Motor neuron (in vitro differentiated cells): ENCODE data around the gene ZNF587. TPM values are rescaled to one million over a fixed set of nuclear protein-coding genes. Genes with fewer than 3 reads are reported as not detected.
"Not testable (repeated sequence)": the region's sequence is repeated elsewhere in the genome, so short reads cannot be mapped to it uniquely, and the experiment has no call there.

ENCODE experiments used
- ATAC-seq, 8 experiments: fragments of 200-7000 bp; cut with Tn5 transposase; replicated peaks in 6 of 8; 2 replicates each; pipeline ENCODE4 v1.8.0; 2021; ENCODE audit warnings: mild to moderate bottlenecking in 8 of 8, moderate library complexity in 8 of 8
- H3K27ac ChIP-seq, 2 donors: fragments of 250-450 bp; sonication (Bioruptor Pico); 2 replicates each; pipeline ENCODE4 v1.9.0; 2021; ENCODE audit warnings: antibody characterized with exemption in 2 of 2, mild to moderate bottlenecking in 2 of 2, moderate library complexity in 1 of 2
- H3K4me1 ChIP-seq, 2 donors: fragments of 250-450 bp; sonication (Bioruptor Pico); replicated peaks in 1 of 2; 2 replicates each; pipeline ENCODE4 v1.6.1; 2021; ENCODE audit warnings: antibody characterized with exemption in 2 of 2, mild to moderate bottlenecking in 2 of 2, moderate library complexity in 1 of 2
- H3K4me3 ChIP-seq, 5 donors: fragments of 250-450 bp; sonication (Bioruptor Pico); 2 replicates each; pipeline ENCODE4 v1.9.0; 2021; ENCODE audit warnings: antibody characterized with exemption in 5 of 5, mild to moderate bottlenecking in 5 of 5, moderate library complexity in 4 of 5
- WGBS, 10 experiments: fragments of 450-650 bp; shearing (Covaris generic); methylation state at CpG; one replicate each; pipeline ENCODE4 v1.0.0; 2022; 5-methylcytosine and 5-hydroxymethylcytosine counted together
- in situ Hi-C, 9 experiments: fragments of 400-800 bp; cut with MboI; loops; one replicate each; pipeline ENCODE4 v1.15.0; 2021; ENCODE audit warnings: low sequenced_read_pairs in 9 of 9, low pct_unique_long_range_greater_than_20kb in 2 of 9; ENCODE audit not compliant: unreplicated experiment in 9 of 9
- total RNA-seq, 8 experiments: library from RNA; unstranded; fragments of 300-600 nt; gene quantifications; 2 replicates each; pipeline versions ENCODE4 v1.2.3 to v1.2.4, GENCODE V29; 2022

The ZNF587 gene
- total RNA-seq, 8 experiments from 2014 or later, result 11.2 to 44.9 (median 25.4) TPM

DNA sequence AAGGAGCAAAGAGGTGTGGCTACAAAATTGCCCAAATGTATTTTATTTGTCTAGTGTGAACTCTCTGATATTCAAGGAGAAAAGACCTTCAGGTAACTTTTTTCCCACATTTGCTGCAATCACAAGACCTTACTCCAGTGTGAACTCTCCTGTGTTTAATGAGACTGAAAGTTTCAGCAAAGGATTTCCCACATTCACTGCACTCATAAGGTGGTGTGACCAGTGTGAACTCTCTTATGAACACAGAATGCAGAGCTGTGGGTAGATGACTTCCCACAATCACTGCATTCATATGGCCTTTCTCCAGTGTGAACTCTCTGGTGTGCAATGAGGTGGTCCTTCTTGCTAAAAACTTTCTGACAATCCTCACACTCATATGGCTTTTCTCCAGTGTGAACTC, 22.8 kb downstream of the ZNF587 start:
- in situ Hi-C loops, result no loop called here
- Histone ChIP-seq H3K4me1 (no peaks in the 10 kb centered on the region), H3K4me3 (no peak overlapping the region), H3K27ac (no peak overlapping the region)
- ATAC-seq, result no peak

DNA sequence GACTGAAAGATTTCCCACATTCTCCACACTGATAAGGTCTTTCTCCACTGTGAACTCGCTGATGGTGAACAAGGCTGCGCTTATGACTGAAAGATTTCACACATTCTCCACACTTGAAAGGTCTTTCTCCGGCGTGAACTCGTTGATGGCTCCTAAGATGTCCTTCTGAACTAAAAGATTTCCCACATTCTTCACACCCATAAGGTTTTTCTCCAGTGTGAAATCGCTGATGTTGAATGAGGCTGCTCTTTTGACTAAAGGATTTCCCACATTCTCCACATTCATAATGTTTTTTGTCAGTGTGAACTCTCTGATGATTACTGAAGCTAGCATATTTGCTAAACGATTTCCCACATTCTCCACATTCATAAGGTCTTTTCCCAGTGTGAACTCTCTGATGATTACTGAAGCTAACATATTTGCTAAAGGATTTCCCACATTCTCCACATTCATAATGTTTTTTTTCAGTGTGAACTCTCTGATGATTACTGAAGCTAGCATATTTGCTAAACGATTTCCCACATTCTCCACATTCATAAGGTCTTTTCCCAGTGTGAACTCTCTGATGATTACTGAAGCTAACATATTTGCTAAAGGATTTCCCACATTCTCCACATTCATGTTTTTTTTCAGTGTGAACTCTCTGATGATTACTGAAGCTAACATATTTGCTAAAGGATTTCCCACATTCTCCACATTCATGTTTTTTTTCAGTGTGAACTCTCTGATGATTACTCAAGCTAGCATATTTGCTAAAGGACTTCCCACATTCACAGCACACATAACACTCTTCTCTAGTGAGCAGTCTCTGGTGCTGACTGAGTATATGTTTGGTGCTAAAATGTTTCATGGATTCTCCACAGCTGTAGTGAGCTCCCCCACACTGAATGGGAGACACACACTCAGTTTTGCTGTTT, 24.5 kb downstream of the ZNF587 start:
- WGBS, 10 experiments, result 70 to 100% (median 97%) methylated on average over 4 to 7 of the region's 8 CpGs; no CpG with 5 or more reads in 1 of the 10 experiments
- H3K27ac ChIP-seq, H3K4me1 ChIP-seq, H3K4me3 ChIP-seq, in situ Hi-C loops, ATAC-seq: not testable (repeated sequence)

DNA sequence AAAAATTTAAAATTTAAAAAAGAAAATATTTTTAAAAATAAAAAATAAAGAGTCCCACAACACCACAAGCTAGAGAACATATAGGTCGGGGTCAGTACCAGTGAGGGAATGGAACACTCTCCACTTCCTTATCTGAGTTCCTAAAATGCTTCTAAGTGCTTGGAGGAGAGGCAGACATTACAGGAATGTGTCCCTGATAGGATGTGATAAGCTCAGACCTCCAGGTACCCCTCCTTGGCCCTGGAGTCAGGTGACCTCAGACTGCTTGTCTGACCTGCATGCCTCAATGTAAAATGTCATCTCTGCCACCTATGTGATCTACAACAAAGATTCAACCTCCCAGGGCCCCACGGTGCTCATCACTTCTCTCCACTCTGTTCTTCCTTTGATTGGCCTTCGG, 36.4 kb downstream of the ZNF587 start:
- Histone ChIP-seq H3K4me3 (no peak overlapping the region), H3K27ac (no peak overlapping the region), H3K4me1 (peaks cover 7 to 11% of the 10 kb centered on the region in 2 donors)
- in situ Hi-C loops, result no loop called here
- 81 to 100% (median 100%) methylated on average over 1 to 3 of the region's 3 CpGs; no CpG with 5 or more reads in 2 of the 10 experiments for WGBS, 10 experiments
- no peak for ATAC-seq

- H3K4me3 ChIP-seq, result peak overlapping the region; percentile 56 to 98 (median 86)
- ATAC-seq, result no peak
- H3K27ac ChIP-seq, result no peak overlapping the region
- H3K4me1 ChIP-seq, result peaks cover 7 to 11% of the 10 kb centered on the region in 2 donors
- WGBS, 10 experiments, result 1 to 36% (median 15%) methylated on average over 2 to 6 of the region's 6 CpGs
- in situ Hi-C loops, result no loop called here
Measured at GRCh38 chr19:57887195-57887941, 37.7 kb downstream of the ZNF587 start.

- Histone ChIP-seq H3K4me3 (peak overlapping the region; percentile 56 to 98 (median 86)), H3K27ac (peak overlapping the region; percentile 81 to 82), H3K4me1 (peaks cover 7 to 11% of the 10 kb centered on the region in 2 donors)
- peak in 7 of 8 experiments; percentile 2 to 32 (median 6) for ATAC-seq
- in situ Hi-C loops, result no loop called here
- WGBS, 10 experiments, result 0 to 17% (median 4%) methylated on average over 1 to 7 of the region's 8 CpGs; no CpG with 5 or more reads in 1 of the 10 experiments
Measured at GRCh38 chr19:57888107-57888559, 38.5 kb downstream of the ZNF587 start.

GRCh38 chr19:57888560-57889231, 39.0 kb downstream of the ZNF587 start, which contains the start of gene ZNF814:
TSS of gene ZNF814 (minus strand) at chr19:57889037. CDS start at chr19:57888802, 235 bp downstream.
- peaks cover 7 to 11% of the 10 kb centered on the region in 2 donors for H3K4me1 ChIP-seq
- peak within 1 kb of the TSS; percentile 56 to 98 (median 86) for H3K4me3 ChIP-seq
- ATAC-seq, result peak; percentile 88 to 97 (median 91)
- in situ Hi-C loops, result no loop called here
- WGBS, 10 experiments, result 0 to 13% (median 0%) methylated on average over 2 to 13 of the region's 43 CpGs; no CpG with 5 or more reads in 3 of the 10 experiments
- peak within 1 kb of the TSS; percentile 81 to 82 for H3K27ac ChIP-seq

GRCh38 chr19:57890706-57891105, 41.0 kb downstream of the ZNF587 start:
- ATAC-seq, in situ Hi-C loops, H3K4me3 ChIP-seq, H3K27ac ChIP-seq: not testable (repeated sequence)
- 0 to 100% (median 37%) methylated on average over 1 to 3 of the region's 3 CpGs; no CpG with 5 or more reads in 3 of the 10 experiments for WGBS, 10 experiments
- H3K4me1 ChIP-seq, result peaks cover 7 to 11% of the 10 kb centered on the region in 2 donors

- Histone ChIP-seq H3K4me3 (no peak overlapping the region), H3K4me1 (no peaks in the 10 kb centered on the region), H3K27ac (no peak overlapping the region)
- in situ Hi-C loops, result no loop called here
- WGBS, 10 experiments, result 31 to 100% (median 86%) methylated on average over 1 to 5 of the region's 5 CpGs
- ATAC-seq, result no peak
Measured at GRCh38 chr19:57900311-57900710, 50.7 kb downstream of the ZNF587 start.

DNA sequence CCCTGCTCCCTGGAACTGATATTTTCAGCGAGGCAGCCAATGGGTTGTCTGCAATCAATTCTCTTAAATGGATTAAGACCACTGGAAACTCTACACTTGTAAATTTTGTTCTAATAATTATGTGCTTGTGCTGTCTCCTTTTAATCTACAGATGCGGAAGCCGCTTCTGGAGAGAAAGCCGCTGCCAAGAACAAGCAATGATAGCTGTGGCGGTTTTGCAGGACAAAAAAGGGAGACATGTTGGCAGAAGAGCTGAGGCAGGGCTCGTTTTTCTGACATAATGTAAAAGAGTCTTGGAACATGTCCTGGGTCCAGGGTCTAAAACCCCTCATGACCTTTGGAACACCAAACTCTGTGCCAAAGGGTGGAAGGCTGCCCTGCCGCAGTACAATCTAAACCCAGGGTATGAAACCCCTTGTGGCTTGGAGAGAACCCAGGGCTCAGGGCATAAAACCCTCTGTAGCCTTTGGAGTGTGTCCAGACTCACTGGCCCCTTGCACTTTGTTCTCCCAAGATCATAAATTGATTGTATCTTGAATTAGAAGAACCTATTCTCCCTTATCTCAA, 54.0 kb downstream of the ZNF587 start:
- in situ Hi-C loops, result no loop called here
- no peak overlapping the region for H3K4me3 ChIP-seq
- no peak overlapping the region for H3K27ac ChIP-seq
- 50 to 85% (median 60%) methylated on average over 2 to 5 of the region's 7 CpGs; no CpG with 5 or more reads in 3 of the 10 experiments for WGBS, 10 experiments
- no peak for ATAC-seq
- no peaks in the 10 kb centered on the region for H3K4me1 ChIP-seq

GRCh38 chr19:57905258-57905657, 55.6 kb downstream of the ZNF587 start:
- 91 to 100% (median 100%) methylated on average over 1 to 6 of the region's 6 CpGs; no CpG with 5 or more reads in 1 of the 10 experiments for WGBS, 10 experiments
- Histone ChIP-seq H3K4me1 (no peaks in the 10 kb centered on the region), H3K4me3 (no peak overlapping the region), H3K27ac (no peak overlapping the region)
- ATAC-seq, result no peak
- in situ Hi-C loops, result no loop called here

DNA sequence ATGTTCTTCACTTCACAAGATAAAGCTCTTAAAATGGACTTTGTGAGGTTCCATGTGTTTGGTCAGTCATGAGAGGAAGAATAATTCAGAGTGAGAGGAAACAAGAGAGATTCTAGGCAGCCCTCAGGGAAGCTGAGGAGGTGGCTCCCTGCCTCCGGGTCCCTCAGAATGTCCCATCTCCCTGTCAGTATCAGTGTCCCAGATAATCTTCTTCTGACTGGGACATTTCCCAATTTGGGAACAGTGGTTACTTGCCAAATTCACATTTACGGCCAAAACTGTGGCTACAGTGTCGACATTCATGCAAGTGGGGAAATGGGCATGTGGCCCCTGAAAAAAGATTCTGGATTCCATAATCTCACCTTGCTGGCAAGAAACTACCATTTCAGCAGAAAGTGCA, 57.7 kb downstream of the ZNF587 start:
- 90 to 100% (median 92%) methylated on average over 1 to 3 of the region's 3 CpGs; no CpG with 5 or more reads in 5 of the 10 experiments for WGBS, 10 experiments
- no peak for ATAC-seq
- no peak overlapping the region for H3K27ac ChIP-seq
- in situ Hi-C loops, result no loop called here
- H3K4me3 ChIP-seq, result no peak overlapping the region
- no peaks in the 10 kb centered on the region for H3K4me1 ChIP-seq

DNA sequence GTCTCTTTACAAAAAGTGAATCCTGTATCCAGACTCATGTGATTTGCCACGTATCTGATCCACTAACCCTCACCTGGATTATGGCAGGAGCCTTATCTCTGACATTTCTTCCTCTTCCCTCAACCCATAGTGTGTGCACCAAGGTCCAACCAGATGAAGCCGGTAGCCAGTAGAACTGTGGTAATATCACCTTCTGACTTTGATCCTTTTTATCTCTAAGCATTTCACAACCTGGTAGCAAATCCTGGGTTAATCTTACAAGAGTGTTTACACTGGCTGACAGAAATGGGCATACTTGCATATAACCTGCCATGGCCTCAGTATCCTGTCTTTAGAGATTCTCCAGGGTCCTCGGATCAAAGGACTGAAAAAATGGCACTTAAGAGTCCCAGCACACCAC, 64.9 kb downstream of the ZNF587 start:
- H3K27ac ChIP-seq, result no peak overlapping the region
- WGBS, 10 experiments, result 90 to 100% (median 100%) methylated on average over 1 to 2 of the region's 3 CpGs; no CpG with 5 or more reads in 3 of the 10 experiments
- no peak for ATAC-seq
- in situ Hi-C loops, result no loop called here
- peaks cover 6 to 7% of the 10 kb centered on the region in 2 donors for H3K4me1 ChIP-seq
- H3K4me3 ChIP-seq, result peak overlapping the region in 2 of 5 donors; percentile 79 to 87
